ENCODE results near the gene AZU1.

The AZU1 gene

GRCh38 chr19:788983-789700 is 38.5 kb upstream of the AZU1 start:
- Histone ChIP-seq H3K9me3 (ENCODE audit: control insufficient read depth in 1 of 2, low read length in 2 of 2) (no peaks in the 10 kb centered on the region), H3K27me3 (ENCODE audit: control insufficient read depth in 1 of 2, insufficient read depth in 2 of 2, low read length in 2 of 2) (no peaks in the 10 kb centered on the region), H3K9ac (ENCODE audit: low read depth in 1 of 2, low read length in 2 of 2) (no peak overlapping the region), H3K36me3 (ENCODE audit: control insufficient read depth in 1 of 2, insufficient read depth in 2 of 2, low read length in 2 of 2) (no peaks in the 10 kb centered on the region), H3K27ac (ENCODE audit: low read depth, low read length) (peak overlapping the region; percentile 32), H3K4me3 (ENCODE audit: low read depth in 1 of 2, low read length in 2 of 2) (no peak overlapping the region), H3K4me1 (ENCODE audit: control insufficient read depth in 1 of 2, insufficient read depth in 2 of 2, low read length in 2 of 2) (no peaks in the 10 kb centered on the region)

- Histone ChIP-seq H3K4me3 (ENCODE audit: low read depth in 1 of 2, low read length in 2 of 2) (no peak overlapping the region), H3K9ac (ENCODE audit: low read depth in 1 of 2, low read length in 2 of 2) (no peak overlapping the region), H3K27me3 (ENCODE audit: control insufficient read depth in 1 of 2, insufficient read depth in 2 of 2, low read length in 2 of 2) (no peaks in the 10 kb centered on the region), H3K27ac (ENCODE audit: low read depth, low read length) (peak overlapping the region; percentile 0), H3K9me3 (ENCODE audit: control insufficient read depth in 1 of 2, low read length in 2 of 2) (no peaks in the 10 kb centered on the region), H3K4me1 (ENCODE audit: control insufficient read depth in 1 of 2, insufficient read depth in 2 of 2, low read length in 2 of 2) (no peaks in the 10 kb centered on the region), H3K36me3 (ENCODE audit: control insufficient read depth in 1 of 2, insufficient read depth in 2 of 2, low read length in 2 of 2) (no peaks in the 10 kb centered on the region)
These were observed 38.0 kb upstream of the AZU1 start for GRCh38 chr19:789701-790060.

- Histone ChIP-seq H3K4me1 (ENCODE audit: control insufficient read depth in 1 of 2, insufficient read depth in 2 of 2, low read length in 2 of 2) (peaks cover 0 to 2% of the 10 kb centered on the region in 2 donors), H3K27me3 (ENCODE audit: control insufficient read depth in 1 of 2, insufficient read depth in 2 of 2, low read length in 2 of 2) (no peaks in the 10 kb centered on the region), H3K27ac (ENCODE audit: low read depth, low read length) (no peak overlapping the region), H3K9me3 (ENCODE audit: control insufficient read depth in 1 of 2, low read length in 2 of 2) (no peaks in the 10 kb centered on the region), H3K9ac (ENCODE audit: low read depth in 1 of 2, low read length in 2 of 2) (no peak overlapping the region), H3K4me3 (ENCODE audit: low read depth in 1 of 2, low read length in 2 of 2) (no peak overlapping the region), H3K36me3 (ENCODE audit: control insufficient read depth in 1 of 2, insufficient read depth in 2 of 2, low read length in 2 of 2) (no peaks in the 10 kb centered on the region)
These were observed 36.5 kb upstream of the AZU1 start for GRCh38 chr19:791007-791566.

GRCh38 chr19:791567-792305 is 35.9 kb upstream of the AZU1 start:
- Histone ChIP-seq H3K4me3 (ENCODE audit: low read depth in 1 of 2, low read length in 2 of 2) (no peak overlapping the region), H3K9me3 (ENCODE audit: control insufficient read depth in 1 of 2, low read length in 2 of 2) (no peaks in the 10 kb centered on the region), H3K27me3 (ENCODE audit: control insufficient read depth in 1 of 2, insufficient read depth in 2 of 2, low read length in 2 of 2) (no peaks in the 10 kb centered on the region), H3K27ac (ENCODE audit: low read depth, low read length) (no peak overlapping the region), H3K9ac (ENCODE audit: low read depth in 1 of 2, low read length in 2 of 2) (no peak overlapping the region), H3K4me1 (ENCODE audit: control insufficient read depth in 1 of 2, insufficient read depth in 2 of 2, low read length in 2 of 2) (peaks cover 0 to 4% of the 10 kb centered on the region in 2 donors), H3K36me3 (ENCODE audit: control insufficient read depth in 1 of 2, insufficient read depth in 2 of 2, low read length in 2 of 2) (no peaks in the 10 kb centered on the region)

- H3K4me3 ChIP-seq (ENCODE audit: low read depth in 1 of 2, low read length in 2 of 2), result no peak overlapping the region
- H3K9me3 ChIP-seq (ENCODE audit: control insufficient read depth in 1 of 2, low read length in 2 of 2), result no peaks in the 10 kb centered on the region
- no peak overlapping the region for H3K9ac ChIP-seq (ENCODE audit: low read depth in 1 of 2, low read length in 2 of 2)
- no peaks in the 10 kb centered on the region for H3K36me3 ChIP-seq (ENCODE audit: control insufficient read depth in 1 of 2, insufficient read depth in 2 of 2, low read length in 2 of 2)
- no peaks in the 10 kb centered on the region for H3K27me3 ChIP-seq (ENCODE audit: control insufficient read depth in 1 of 2, insufficient read depth in 2 of 2, low read length in 2 of 2)
- H3K27ac ChIP-seq (ENCODE audit: low read depth, low read length), result no peak overlapping the region
- peaks cover 0 to 4% of the 10 kb centered on the region in 2 donors for H3K4me1 ChIP-seq (ENCODE audit: control insufficient read depth in 1 of 2, insufficient read depth in 2 of 2, low read length in 2 of 2)
These were observed 35.2 kb upstream of the AZU1 start for GRCh38 chr19:792306-792885.

- no peaks in the 10 kb centered on the region for H3K9me3 ChIP-seq (ENCODE audit: control insufficient read depth in 1 of 2, low read length in 2 of 2)
- peaks cover 0 to 10% of the 10 kb centered on the region in 2 donors for H3K4me1 ChIP-seq (ENCODE audit: control insufficient read depth in 1 of 2, insufficient read depth in 2 of 2, low read length in 2 of 2)
- H3K9ac ChIP-seq (ENCODE audit: low read depth in 1 of 2, low read length in 2 of 2), result no peak overlapping the region
- H3K36me3 ChIP-seq (ENCODE audit: control insufficient read depth in 1 of 2, insufficient read depth in 2 of 2, low read length in 2 of 2), result no peaks in the 10 kb centered on the region
- H3K27me3 ChIP-seq (ENCODE audit: control insufficient read depth in 1 of 2, insufficient read depth in 2 of 2, low read length in 2 of 2), result no peaks in the 10 kb centered on the region
- H3K27ac ChIP-seq (ENCODE audit: low read depth, low read length), result no peak overlapping the region
- no peak overlapping the region for H3K4me3 ChIP-seq (ENCODE audit: low read depth in 1 of 2, low read length in 2 of 2)
These were observed 33.8 kb upstream of the AZU1 start for GRCh38 chr19:793806-794205.

GRCh38 chr19:795073-795611 is 32.5 kb upstream of the AZU1 start:
- no peak overlapping the region for H3K9ac ChIP-seq (ENCODE audit: low read depth in 1 of 2, low read length in 2 of 2)
- H3K36me3 ChIP-seq (ENCODE audit: control insufficient read depth in 1 of 2, insufficient read depth in 2 of 2, low read length in 2 of 2), result peaks cover 0 to 6% of the 10 kb centered on the region in 2 donors
- H3K9me3 ChIP-seq (ENCODE audit: control insufficient read depth in 1 of 2, low read length in 2 of 2), result no peaks in the 10 kb centered on the region
- H3K4me1 ChIP-seq (ENCODE audit: control insufficient read depth in 1 of 2, insufficient read depth in 2 of 2, low read length in 2 of 2), result peaks cover 9 to 23% of the 10 kb centered on the region in 2 donors
- H3K27ac ChIP-seq (ENCODE audit: low read depth, low read length), result no peak overlapping the region
- no peaks in the 10 kb centered on the region for H3K27me3 ChIP-seq (ENCODE audit: control insufficient read depth in 1 of 2, insufficient read depth in 2 of 2, low read length in 2 of 2)
- H3K4me3 ChIP-seq (ENCODE audit: low read depth in 1 of 2, low read length in 2 of 2), result no peak overlapping the region

- Histone ChIP-seq H3K9me3 (ENCODE audit: control insufficient read depth in 1 of 2, low read length in 2 of 2) (no peaks in the 10 kb centered on the region), H3K9ac (ENCODE audit: low read depth in 1 of 2, low read length in 2 of 2) (peak overlapping the region in 1 of 2 donors; percentile 60), H3K36me3 (ENCODE audit: control insufficient read depth in 1 of 2, insufficient read depth in 2 of 2, low read length in 2 of 2) (peaks cover 0 to 13% of the 10 kb centered on the region in 2 donors), H3K4me3 (ENCODE audit: low read depth in 1 of 2, low read length in 2 of 2) (peak overlapping the region; percentile 64 to 70), H3K27me3 (ENCODE audit: control insufficient read depth in 1 of 2, insufficient read depth in 2 of 2, low read length in 2 of 2) (no peaks in the 10 kb centered on the region), H3K27ac (ENCODE audit: low read depth, low read length) (no peak overlapping the region), H3K4me1 (ENCODE audit: control insufficient read depth in 1 of 2, insufficient read depth in 2 of 2, low read length in 2 of 2) (peaks cover 17 to 31% of the 10 kb centered on the region in 2 donors)
These were observed 31.7 kb upstream of the AZU1 start for GRCh38 chr19:795691-796581.

- Histone ChIP-seq H3K36me3 (ENCODE audit: control insufficient read depth in 1 of 2, insufficient read depth in 2 of 2, low read length in 2 of 2) (peaks cover 0 to 13% of the 10 kb centered on the region in 2 donors), H3K9me3 (ENCODE audit: control insufficient read depth in 1 of 2, low read length in 2 of 2) (no peaks in the 10 kb centered on the region), H3K27ac (ENCODE audit: low read depth, low read length) (peak within 1 kb of the TSS; percentile 95), H3K4me3 (ENCODE audit: low read depth in 1 of 2, low read length in 2 of 2) (peak within 1 kb of the TSS; percentile 86 to 90), H3K9ac (ENCODE audit: low read depth in 1 of 2, low read length in 2 of 2) (peak within 1 kb of the TSS; percentile 80 to 88), H3K27me3 (ENCODE audit: control insufficient read depth in 1 of 2, insufficient read depth in 2 of 2, low read length in 2 of 2) (no peaks in the 10 kb centered on the region), H3K4me1 (ENCODE audit: control insufficient read depth in 1 of 2, insufficient read depth in 2 of 2, low read length in 2 of 2) (peaks cover 27 to 41% of the 10 kb centered on the region in 2 donors)
These were observed 30.7 kb upstream of the AZU1 start, which contains the start of gene PTBP1 for GRCh38 chr19:796692-797527. PTBP1 (plus strand) TSS chr19:797452; CDS start chr19:797498, 46 bp downstream.

All from duodenal mucosa (tissue), 2 donors.